Uterus (tissue), 4 donors: Measurements from ENCODE around the gene DLGAP1. TPM values are rescaled to one million over a fixed set of nuclear protein-coding genes. Genes with fewer than 3 reads are reported as not detected.

ENCODE experiments used
- DNase-seq, 2 donors: peaks; one replicate each; pipeline ENCODE4 v3.0.0-alpha.2; 2019 to 2020
- H3K27ac ChIP-seq, 2 donors: fragments of 200-600 bp; sonication (generic); 1 replicate in 1 of 2; 2 replicates in 1 of 2; pipeline ENCODE4 v1.5.1; 2016 to 2018
- H3K27me3 ChIP-seq, 2 donors: fragments of 200-600 bp; sonication (generic); one replicate each; pipeline ENCODE4 v1.5.1; 2018 to 2019; ENCODE audit warnings: control low read depth in 1 of 2
- H3K36me3 ChIP-seq, 2 donors: fragments of 200-600 bp; sonication (generic); one replicate each; pipeline ENCODE4 v1.5.1; 2019; ENCODE audit warnings: control low read depth in 1 of 2
- H3K4me1 ChIP-seq, 2 donors: fragments of 200-600 bp; sonication (generic); one replicate each; pipeline ENCODE4 v1.5.1; 2018 to 2019; ENCODE audit warnings: control low read depth in 1 of 2
- H3K4me3 ChIP-seq, 2 donors: fragments of 200-600 bp; sonication (generic); 1 replicate in 1 of 2; 2 replicates in 1 of 2; pipeline ENCODE4 v1.5.1; 2018 to 2019; ENCODE audit warnings: mild to moderate bottlenecking in 1 of 2
- H3K9me3 ChIP-seq, 2 donors: fragments of 200-600 bp; sonication (generic); one replicate each; pipeline ENCODE4 v1.5.1; 2019; ENCODE audit warnings: control low read depth in 1 of 2
- CTCF ChIP-seq, 4 experiments: fragments of 200-600 bp in 2 of 4; fragments of 450-650 bp in 2 of 4; sonication (generic) in 2 of 4; IDR thresholded peaks; one replicate each; pipeline ENCODE4 v1.5.1; 2016 to 2019; ENCODE audit warnings: antibody characterized with exemption in 4 of 4, mild to moderate bottlenecking in 2 of 4, moderate library complexity in 1 of 4
- POLR2A ChIP-seq, 2 donors: fragments of 450-650 bp; IDR thresholded peaks; one replicate each; pipeline ENCODE4 v1.6.1; 2016; ENCODE audit warnings: antibody characterized with exemption in 2 of 2, mild to moderate bottlenecking in 1 of 2, moderate library complexity in 1 of 2
- intact Hi-C: fragments of 100-400 bp; cut with DNase I; formaldehyde crosslinking; loops from one replicate; pipeline ENCODE4 v1.15.1; 2023; ENCODE audit warnings: low total_unique reads
- microRNA-seq: library from miRNA; unstranded; fragments of <30 nt; microRNA quantifications from one replicate; pipeline ENCODE4, GENCODE V29; 2016; ENCODE audit warnings: borderline microRNAs expressed, borderline replicate concordance
- small RNA-seq: library from RNA; depleted of rRNA; stranded (forward); fragments of <200 nt; gene quantifications from one replicate; pipeline ENCODE3, GENCODE V24; 2016
- total RNA-seq, 4 donors: library from RNA; depleted of rRNA in 3 of 4; stranded (reverse); fragments of >200 nt in 3 of 4; gene quantifications; one replicate each; pipeline versions ENCODE4 v1.1.0 to v1.2.4, GENCODE V29; 2014 to 2023
- donor health status: DM: yes; HTN: yes; CAD: no.

Gene DLGAP1
- total RNA-seq, 4 donors from 2014 or later, result 1.0 to 9.6 (median 3.3) TPM

DNA sequence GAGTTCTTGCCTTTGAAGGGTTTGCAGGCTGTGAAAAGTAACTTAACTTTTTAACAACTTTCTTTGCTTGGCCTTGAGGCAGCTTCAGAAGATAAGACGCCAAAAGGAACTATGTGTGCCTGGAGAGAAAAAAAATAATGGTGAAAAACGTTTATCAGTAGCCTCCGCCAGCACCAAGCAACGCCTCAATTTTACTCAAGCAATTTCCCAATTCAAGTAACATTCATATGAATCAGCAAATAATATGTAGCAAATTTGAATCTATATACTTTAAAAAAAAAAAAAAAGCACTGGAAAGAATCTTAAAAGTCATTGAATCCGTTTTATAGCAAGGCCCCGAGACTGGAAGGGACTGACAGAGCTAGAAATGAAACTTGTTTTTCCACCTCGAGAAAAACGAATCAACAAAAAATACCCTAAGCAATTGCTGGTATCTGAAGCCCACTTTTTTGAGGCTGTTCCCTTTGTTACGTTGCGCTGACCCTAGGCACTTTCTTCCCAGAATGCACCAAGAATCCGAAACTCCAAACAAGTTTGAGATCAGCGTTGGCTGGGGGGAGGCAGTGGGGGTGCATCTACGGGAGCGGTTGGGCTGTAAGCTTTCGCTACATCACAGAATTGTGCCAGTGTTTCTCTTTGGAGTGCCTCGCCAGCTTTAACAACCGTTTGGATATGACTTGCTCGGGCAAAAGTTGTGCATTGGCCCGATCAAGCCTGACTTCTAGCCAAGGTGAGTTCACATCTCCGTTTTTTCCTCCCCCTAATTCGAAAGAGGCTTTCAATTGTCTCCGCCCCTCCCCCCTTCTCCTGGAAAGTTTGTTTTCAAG lies 1007.8 kb downstream of the DLGAP1 start:
- Histone ChIP-seq H3K27ac (peak overlapping the region; percentile 98), H3K4me3 (peak overlapping the region; percentile 60 to 63), H3K4me1 (peaks cover 5 to 8% of the 10 kb centered on the region in 2 donors), H3K27me3 (no peaks in the 10 kb centered on the region), H3K9me3 (no peaks in the 10 kb centered on the region), H3K36me3 (no peaks in the 10 kb centered on the region)
- DNase-seq, result peak; percentile 67 to 71
- intact Hi-C loops, result no loop called here
- no peak for TF ChIP-seq CTCF (IDR thresholded peaks at IDR 0.05)
- TF ChIP-seq POLR2A (IDR thresholded peaks at IDR 0.05), result no peak

Small RNAs within 50 kb of the gene (microRNA-seq; reads per million reads assigned to microRNA genes)
- gene MIR6718, result not detected

Small RNAs within 50 kb of the gene (small RNA-seq; reads per million reads assigned to genes)
- gene AP005208.1, result not detected
- not detected for gene AP005403.1
- gene MIR6718, result not detected
- not detected for gene RN7SL39P
- gene RNU6-831P, result not detected
